IMR-90 (cell line): ENCODE results near the gene AKAP17A. TPM values are rescaled to one million over a fixed set of nuclear protein-coding genes. Genes with fewer than 3 reads are reported as not detected.
"Not testable (repeated sequence)": the region's sequence is repeated elsewhere in the genome, so short reads cannot be mapped to it uniquely, and the experiment has no call there.

Source experiments
- ATAC-seq: fragments of 200-7000 bp; cut with Tn5 transposase; 2 replicates; pipeline ENCODE4 v1.9.1; 2020; ENCODE audit warnings: low read depth, mild to moderate bottlenecking, moderate library complexity
- BruUV-seq: library from RNA; stranded (reverse); fragments of 400-500 nt; replicated peaks from 2 replicates; lab custom pipeline; 2021; lab: Mats Ljungman, UMichigan
- CTCF ChIA-PET: fragments of 300-600 bp; formaldehyde crosslinking; extraction: SDS; loops from one replicate; lab custom pipeline; 2021; ENCODE audit warnings: antibody characterized with exemption; lab: Yijun Ruan, JAX
- POLR2A ChIA-PET: fragments of 300-600 bp; sonication (Branson Sonifier 250); formaldehyde crosslinking; loops from one replicate; lab custom pipeline; 2022; ENCODE audit warnings: antibody characterized with exemption; ENCODE audit not compliant: unreplicated experiment; lab: Charles Lee
- DNase-seq: peaks from one replicate; pipeline ENCODE4 v3.0.0; 2013
- H2AFZ ChIP-seq: replicated peaks from 2 replicates; pipeline ENCODE3; 2013; ENCODE audit warnings: low read length, mild to moderate bottlenecking; ENCODE audit not compliant: poor library complexity
- H2AK5ac ChIP-seq: 2 replicates; pipeline ENCODE4 v1.6.1; 2013; ENCODE audit warnings: low read depth, low read length, inconsistent platforms
- H2AK9ac ChIP-seq: replicated peaks from 2 replicates; pipeline ENCODE3; 2013; ENCODE audit warnings: mild to moderate bottlenecking, low read depth, low read length, moderate library complexity; ENCODE audit not compliant: poor library complexity
- H2BK120ac ChIP-seq: 2 replicates; pipeline ENCODE4 v1.6.1; 2013; ENCODE audit warnings: low read depth, low read length, inconsistent platforms
- H2BK15ac ChIP-seq: 3 replicates; pipeline ENCODE4 v1.6.1; 2013; ENCODE audit warnings: low read depth, low read length, inconsistent platforms
- H2BK20ac ChIP-seq: 2 replicates; pipeline ENCODE4 v1.6.1; 2013; ENCODE audit warnings: low read depth, mild to moderate bottlenecking, inconsistent platforms, low read length, moderate library complexity
- H2BK5ac ChIP-seq: 2 replicates; pipeline ENCODE4 v1.6.1; 2013; ENCODE audit warnings: mild to moderate bottlenecking, low read depth, low read length, inconsistent platforms; ENCODE audit not compliant: poor library complexity, severe bottlenecking
- H3K14ac ChIP-seq: replicated peaks from 2 replicates; pipeline ENCODE4 v1.6.1; 2013; ENCODE audit warnings: low read depth, low read length, inconsistent platforms
- H3K18ac ChIP-seq: 2 replicates; pipeline ENCODE4 v1.6.1; 2013; ENCODE audit warnings: low read depth, low read length, control low read depth
- H3K23ac ChIP-seq: 2 replicates; pipeline ENCODE4 v1.6.1; 2013; ENCODE audit warnings: low read depth, low read length, inconsistent platforms
- H3K27ac ChIP-seq: 2 replicates; pipeline ENCODE4 v1.5.1; 2013; ENCODE audit warnings: mild to moderate bottlenecking, control low read depth, low read length; ENCODE audit not compliant: insufficient read depth
- H3K27me3 ChIP-seq: 2 replicates; pipeline ENCODE4 v1.6.1; 2013; ENCODE audit warnings: low read length; ENCODE audit not compliant: control insufficient read depth, insufficient read depth
- H3K36me3 ChIP-seq: 2 replicates; pipeline ENCODE4 v1.6.1; 2013; ENCODE audit warnings: low read length, mixed read lengths; ENCODE audit not compliant: control insufficient read depth, insufficient read depth
- H3K4ac ChIP-seq: 2 replicates; pipeline ENCODE4 v1.6.1; 2013; ENCODE audit warnings: low read depth, low read length, inconsistent platforms
- H3K4me1 ChIP-seq: 2 replicates; pipeline ENCODE4 v1.6.1; 2013; ENCODE audit warnings: low read length, mixed read lengths; ENCODE audit not compliant: control insufficient read depth, insufficient read depth
- H3K4me2 ChIP-seq: 2 replicates; pipeline ENCODE4 v1.6.1; 2013; ENCODE audit warnings: low read depth, mild to moderate bottlenecking, control low read depth, low read length, moderate library complexity
- H3K4me3 ChIP-seq: 2 replicates; pipeline ENCODE4 v1.5.1; 2013; ENCODE audit warnings: low read depth, mild to moderate bottlenecking, control low read depth, low read length, moderate library complexity; ENCODE audit not compliant: insufficient read depth
- H3K56ac ChIP-seq: 2 replicates; pipeline ENCODE4 v1.6.1; 2013; ENCODE audit warnings: low read length, inconsistent platforms; ENCODE audit not compliant: insufficient read depth; ENCODE audit errors: extremely low read depth
- H3K79me1 ChIP-seq, 2 experiments: 2 replicates each; pipeline ENCODE4 v1.6.1; 2013; ENCODE audit warnings: low read length in 2 of 2, inconsistent platforms in 1 of 2, low read depth in 1 of 2
- H3K9ac ChIP-seq: 2 replicates; pipeline ENCODE4 v1.6.1; 2013; ENCODE audit warnings: low read depth, low read length, control low read depth
- H3K9me1 ChIP-seq: 2 replicates; pipeline ENCODE4 v1.6.1; 2013; ENCODE audit warnings: low read length, inconsistent platforms; ENCODE audit not compliant: insufficient read depth
- H3K9me3 ChIP-seq: 2 replicates; pipeline ENCODE4 v1.6.1; 2013; ENCODE audit warnings: low read length; ENCODE audit not compliant: control insufficient read depth, insufficient read depth
- H4K20me1 ChIP-seq: 2 replicates; pipeline ENCODE4 v1.6.1; 2013; ENCODE audit warnings: low read length, inconsistent platforms; ENCODE audit not compliant: insufficient read depth
- H4K5ac ChIP-seq: 2 replicates; pipeline ENCODE4 v1.6.1; 2013; ENCODE audit warnings: mild to moderate bottlenecking, low read depth, low read length, control low read depth
- H4K8ac ChIP-seq, 2 experiments: 2 replicates each; pipeline ENCODE4 v1.6.1; 2013; ENCODE audit warnings: low read depth in 2 of 2, low read length in 2 of 2, control low read depth in 1 of 2, inconsistent platforms in 1 of 2
- H4K91ac ChIP-seq: 2 replicates; pipeline ENCODE4 v1.6.1; 2013; ENCODE audit warnings: low read depth, low read length, inconsistent platforms; ENCODE audit not compliant: insufficient read depth
- WGBS, 2 experiments: methylation state at CpG; one replicate each; pipeline versions ENCODE4 v1.1.5 to v1.1.7; 2013; ENCODE audit warnings: missing lambda C conversion rate in 2 of 2; ENCODE audit not compliant: insufficient read length in 1 of 2; ENCODE audit errors: extremely low coverage in 2 of 2; 5-methylcytosine and 5-hydroxymethylcytosine counted together
- dilution Hi-C: fragments of 300-500 bp; cut with HindIII; formaldehyde crosslinking; loops from one replicate; pipeline ENCODE4 v1.14.3; 2018; ENCODE audit warnings: low sequenced_read_pairs; ENCODE audit not compliant: unreplicated experiment
- in situ Hi-C: fragments of 300-500 bp; cut with MboI; formaldehyde crosslinking; loops from 3 replicates; pipeline ENCODE4 v1.14.3; 2019; ENCODE audit warnings: low sequenced_read_pairs, inconsistent platforms, mixed read lengths
- intact Hi-C: fragments of 100-400 bp; cut with micrococcal nuclease; formaldehyde crosslinking; loops from 2 replicates; pipeline ENCODE4 v1.10.0; 2022
- polyA plus RNA-seq, 3 experiments: library from polyadenylated mRNA; depleted of rRNA; stranded (reverse); fragments of >200 nt; gene quantifications; 2 replicates each; pipeline ENCODE4 v1.2.3, GENCODE V29; 2012; ENCODE audit warnings: low replicate concordance in 1 of 3
- total RNA-seq: library from RNA; depleted of rRNA; stranded (reverse); fragments of >200 nt; gene quantifications from 2 replicates; pipeline ENCODE4 v1.2.3, GENCODE V29; 2012

The AKAP17A gene
- total and polyA plus RNA-seq, 2 of the 4 experiments (the other 2 are of a cell fraction): 9.0 to 23.7 TPM

DNA sequence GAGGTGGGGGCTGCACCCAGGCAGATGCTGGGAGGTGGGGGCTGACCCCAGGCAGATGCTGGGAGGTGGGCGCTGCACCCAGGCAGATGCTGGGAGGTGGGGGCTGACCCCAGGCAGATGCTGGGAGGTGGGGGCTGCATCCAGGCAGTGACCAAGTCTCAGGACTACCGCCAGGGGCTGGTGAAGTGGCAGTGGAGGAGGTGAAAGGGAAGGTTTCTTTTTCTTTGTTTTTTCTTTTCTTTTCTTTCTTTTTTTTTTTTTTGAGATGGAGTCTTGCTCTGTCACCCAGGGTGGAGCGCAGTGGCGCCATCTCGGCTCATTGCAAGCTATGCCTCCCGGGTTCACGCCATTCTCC, 33.4 kb downstream of the AKAP17A start:
- DNase-seq, H3K56ac ChIP-seq, intact Hi-C loops, H3K79me1 ChIP-seq, in situ Hi-C loops, H3K27me3 ChIP-seq, BruUV-seq, H4K20me1 ChIP-seq, H3K4me1 ChIP-seq, H3K27ac ChIP-seq, H2BK120ac ChIP-seq, POLR2A ChIA-PET, H2BK15ac ChIP-seq, H2AK9ac ChIP-seq, H2BK20ac ChIP-seq, dilution Hi-C loops, H2AFZ ChIP-seq, H3K4ac ChIP-seq, H3K18ac ChIP-seq, H3K4me2 ChIP-seq, H3K9me1 ChIP-seq, H3K36me3 ChIP-seq, ATAC-seq, CTCF ChIA-PET, H2AK5ac ChIP-seq, H4K8ac ChIP-seq, H4K91ac ChIP-seq, H3K23ac ChIP-seq, H3K4me3 ChIP-seq, H4K5ac ChIP-seq, H3K9me3 ChIP-seq, H2BK5ac ChIP-seq, H3K14ac ChIP-seq, H3K9ac ChIP-seq: not testable (repeated sequence)
- WGBS, 2 experiments: 97% methylated on average over 5 of the region's 7 CpGs; no CpG with 5 or more reads in 1 of the 2 experiments
